Right ventricle myocardium inferior (tissue), 1 donor: Measurements from ENCODE around the gene DIS3L2. TPM values are rescaled to one million over a fixed set of nuclear protein-coding genes. Genes with fewer than 3 reads are reported as not detected.
"Not testable (repeated sequence)": the region's sequence is repeated elsewhere in the genome, so short reads cannot be mapped to it uniquely, and the experiment has no call there.

Source experiments
- ATAC-seq: fragments of 200-7000 bp; cut with Tn5 transposase; one replicate; pipeline ENCODE4 v1.9.1; 2020; ENCODE audit warnings: mild to moderate bottlenecking, moderate library complexity
- DNase-seq: peaks from one replicate; pipeline ENCODE4 v3.0.0; 2021; ENCODE audit errors: missing footprints
- intact Hi-C: fragments of 100-400 bp; cut with DNase I; formaldehyde crosslinking; loops from one replicate; pipeline ENCODE4 v1.11.0; 2022
- total RNA-seq: library from RNA; stranded (reverse); fragmentation: NEBNext Ultra II Directional; extraction: Animal tissue kit (Norgen Biotek cat#: 25700); gene quantifications from one replicate; pipeline ENCODE4 v1.2.1, GENCODE V29; 2021
- donor health status: DM: no; HTN: yes; CAD: no; lungs with severe emphysema.

The DIS3L2 gene
- total RNA-seq, 1 donor from 2014 or later: 16.9 TPM

DNA sequence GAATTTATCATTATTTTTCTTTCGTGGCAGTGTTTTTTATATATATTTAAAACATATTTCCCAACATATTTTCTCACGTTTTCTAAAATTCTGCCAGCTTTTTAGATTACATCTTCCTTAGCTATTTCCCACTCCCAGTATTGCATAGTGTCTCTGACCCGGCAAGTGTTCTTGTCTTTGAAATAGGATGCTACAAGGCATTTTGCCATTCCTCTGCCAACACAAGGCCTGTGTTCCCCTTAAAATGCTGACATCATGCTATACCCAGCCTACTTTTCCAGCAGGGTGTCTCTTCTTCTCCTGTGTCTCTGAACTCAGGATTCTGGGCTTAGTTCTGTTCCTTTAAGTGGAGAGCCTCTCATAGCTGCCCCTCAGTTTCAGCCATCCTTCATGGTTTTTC lies 115.2 kb downstream of the DIS3L2 start:
- no peak for DNase-seq
- ATAC-seq: no peak
- intact Hi-C loops: no loop called here

DNA sequence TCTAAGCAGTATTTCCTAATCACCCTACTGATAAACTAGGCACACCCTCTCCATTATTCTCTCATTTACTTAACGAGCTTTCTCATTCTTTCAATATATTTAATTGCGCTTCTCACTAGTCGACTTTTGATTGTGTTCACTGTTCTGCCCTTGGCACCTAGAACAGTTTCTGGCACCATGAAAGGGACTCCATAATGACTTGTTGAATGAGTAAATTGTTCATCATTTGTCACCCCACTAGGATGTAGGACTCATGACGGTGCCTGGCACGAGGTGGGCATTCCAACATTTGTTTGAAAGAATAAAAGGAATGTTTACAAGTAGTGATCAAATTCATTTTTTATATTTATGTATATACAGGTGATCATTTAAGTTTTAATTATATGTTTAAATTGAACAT lies 123.7 kb downstream of the DIS3L2 start:
- ATAC-seq: no peak
- no peak for DNase-seq
- intact Hi-C loops: no loop called here

DNA sequence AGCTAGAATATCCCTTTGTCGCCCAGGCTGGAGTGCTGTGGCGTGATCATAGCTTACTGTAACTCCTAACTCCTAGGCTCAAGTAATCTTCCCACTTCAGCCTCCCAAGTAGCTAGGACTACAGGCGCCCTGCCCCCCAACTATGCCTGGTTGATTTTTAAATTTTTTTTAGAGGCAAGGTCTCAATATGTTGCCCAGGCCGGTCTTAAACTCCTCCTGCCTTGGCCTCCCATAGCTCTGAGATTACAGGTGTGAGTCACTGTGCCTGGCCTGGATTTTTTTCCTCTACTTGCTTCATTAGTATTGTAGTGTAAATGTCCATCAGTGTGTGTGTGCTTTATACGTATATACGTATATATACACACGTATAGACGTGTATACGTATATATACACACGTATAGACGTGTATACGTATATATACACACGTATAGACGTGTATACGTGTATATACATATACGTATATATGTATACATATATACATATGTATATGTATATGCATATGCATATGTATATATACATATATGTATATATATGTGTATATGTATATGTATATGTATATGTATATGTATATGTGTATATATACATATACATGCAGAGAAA lies 124.4 kb downstream of the DIS3L2 start:
- intact Hi-C loops: no loop called here
- DNase-seq (no peak), ATAC-seq (no peak)

DNA sequence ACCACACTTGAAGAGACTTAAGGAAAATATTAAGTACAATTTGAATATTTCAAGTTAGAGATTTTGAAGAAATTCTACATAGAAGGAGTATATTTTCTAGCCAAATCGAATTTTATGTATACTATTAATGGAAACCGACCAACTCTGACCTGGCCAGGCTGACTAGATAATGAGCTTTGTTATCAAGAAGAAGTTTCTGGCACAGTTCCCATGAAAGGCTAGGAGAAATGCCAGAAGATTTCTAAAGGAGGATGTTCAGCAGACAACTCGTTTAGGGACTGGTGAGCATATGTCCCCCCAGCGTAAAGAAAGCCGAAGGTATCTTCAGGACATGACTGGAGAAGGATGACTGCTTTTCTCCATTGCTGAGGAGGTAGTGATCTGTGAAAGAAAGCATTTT lies 127.3 kb downstream of the DIS3L2 start:
- ATAC-seq: no peak
- intact Hi-C loops: no loop called here
- no peak for DNase-seq

DNA sequence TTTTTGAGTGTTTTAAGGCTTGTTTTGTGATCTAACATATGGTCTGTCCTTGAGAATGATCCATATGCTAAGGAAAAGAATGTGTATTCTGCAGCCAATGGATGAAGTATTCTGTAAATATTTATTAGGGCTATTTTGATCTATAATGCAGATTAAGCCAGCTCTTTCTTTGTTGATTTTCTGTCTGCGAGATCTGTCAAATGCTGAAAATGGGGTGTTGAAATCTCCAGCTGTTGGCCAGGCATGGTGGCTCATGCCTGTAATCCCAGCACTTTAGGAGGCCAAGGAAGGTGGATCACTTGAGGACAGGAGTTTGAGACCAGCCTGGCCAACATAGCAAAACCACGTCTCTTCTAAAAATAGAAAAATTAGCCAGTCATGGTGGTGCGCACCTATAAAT lies 132.7 kb downstream of the DIS3L2 start:
- intact Hi-C loops: no loop called here
- ATAC-seq: no peak
- no peak for DNase-seq

DNA sequence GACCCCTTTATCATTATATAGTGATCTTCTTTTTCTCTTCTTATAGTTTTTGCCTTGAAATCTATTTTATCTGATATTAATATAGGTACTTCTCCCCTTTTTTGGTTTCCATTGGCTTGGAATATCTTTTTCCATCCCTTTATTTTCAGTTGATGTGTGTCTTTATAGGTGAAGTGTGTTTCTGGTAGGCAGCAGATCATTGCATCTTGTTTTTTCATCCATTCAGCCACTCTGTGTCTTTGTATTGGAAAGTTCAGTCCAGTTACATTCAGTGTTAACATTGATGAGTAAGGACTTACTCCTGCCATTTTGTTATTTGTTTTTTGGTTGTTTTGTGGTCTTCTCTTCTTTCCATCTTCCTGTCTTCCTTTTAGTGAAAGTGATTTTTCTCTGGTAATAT lies 133.4 kb downstream of the DIS3L2 start:
- intact Hi-C loops: no loop called here

DNA sequence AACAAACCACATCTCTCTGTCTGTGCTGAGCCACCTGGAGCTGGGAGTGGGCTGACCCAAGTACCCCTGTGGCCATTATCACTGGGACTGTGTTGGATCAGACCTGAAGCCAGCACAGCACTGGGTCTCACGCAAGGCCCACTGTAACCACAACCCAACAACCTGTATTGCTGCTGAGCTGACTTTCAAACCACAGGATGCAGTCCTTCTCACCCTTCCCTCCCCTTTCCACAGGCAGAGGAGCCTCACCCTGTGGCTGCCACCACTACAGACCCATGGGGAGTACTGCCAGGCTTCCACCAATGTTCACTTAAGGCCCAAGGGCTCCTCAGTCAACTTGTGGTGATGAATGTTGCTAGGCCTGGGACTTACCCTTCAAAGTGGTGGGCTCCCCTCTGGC lies 135.7 kb downstream of the DIS3L2 start:
- ATAC-seq (no peak), DNase-seq (no peak)
- intact Hi-C loops: no loop called here

More for the DNA sequence above, 133.4 kb downstream of the DIS3L2 start:
- DNase-seq (no peak), ATAC-seq (no peak)

DNA sequence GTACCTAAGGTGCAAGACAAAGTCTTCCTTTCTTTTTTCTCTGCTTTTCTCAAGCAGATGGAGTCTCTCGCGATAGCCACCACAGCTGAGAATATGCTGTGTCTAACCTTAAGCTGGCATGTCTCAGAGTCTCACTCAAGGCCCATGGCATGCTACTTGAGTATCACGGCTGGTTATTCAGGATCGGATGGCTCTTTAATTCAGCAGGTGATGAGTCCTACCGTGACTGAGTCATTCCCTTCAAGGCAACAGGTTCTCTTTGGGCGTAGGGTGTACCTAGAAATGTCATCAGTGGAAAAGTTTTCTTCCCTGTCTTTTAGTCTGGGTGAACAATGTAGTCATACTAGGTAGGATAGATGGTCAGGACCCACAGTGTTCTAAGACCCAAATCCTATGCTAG lies 136.2 kb downstream of the DIS3L2 start:
- intact Hi-C loops: no loop called here
- DNase-seq: no peak
- no peak for ATAC-seq

DNA sequence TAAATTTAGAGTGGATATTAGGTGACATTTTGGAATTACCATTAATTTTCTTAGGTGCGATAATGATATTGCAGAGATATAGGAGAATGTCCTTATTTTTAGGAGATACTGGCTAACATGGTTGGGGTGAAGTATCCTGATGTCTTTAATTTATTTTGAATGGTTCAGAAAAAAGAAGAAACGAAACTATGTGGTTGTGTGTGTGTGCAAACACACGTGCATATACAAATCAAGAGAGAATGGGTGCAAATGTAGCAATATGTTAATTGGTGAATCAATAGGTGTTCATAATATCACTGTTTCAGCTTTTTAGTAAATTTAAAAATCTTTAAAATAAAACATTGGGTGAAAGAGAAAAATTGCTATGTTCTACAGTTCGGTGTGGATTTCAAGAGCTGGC lies 140.9 kb downstream of the DIS3L2 start:
- no peak for DNase-seq
- intact Hi-C loops: no loop called here
- no peak for ATAC-seq

DNA sequence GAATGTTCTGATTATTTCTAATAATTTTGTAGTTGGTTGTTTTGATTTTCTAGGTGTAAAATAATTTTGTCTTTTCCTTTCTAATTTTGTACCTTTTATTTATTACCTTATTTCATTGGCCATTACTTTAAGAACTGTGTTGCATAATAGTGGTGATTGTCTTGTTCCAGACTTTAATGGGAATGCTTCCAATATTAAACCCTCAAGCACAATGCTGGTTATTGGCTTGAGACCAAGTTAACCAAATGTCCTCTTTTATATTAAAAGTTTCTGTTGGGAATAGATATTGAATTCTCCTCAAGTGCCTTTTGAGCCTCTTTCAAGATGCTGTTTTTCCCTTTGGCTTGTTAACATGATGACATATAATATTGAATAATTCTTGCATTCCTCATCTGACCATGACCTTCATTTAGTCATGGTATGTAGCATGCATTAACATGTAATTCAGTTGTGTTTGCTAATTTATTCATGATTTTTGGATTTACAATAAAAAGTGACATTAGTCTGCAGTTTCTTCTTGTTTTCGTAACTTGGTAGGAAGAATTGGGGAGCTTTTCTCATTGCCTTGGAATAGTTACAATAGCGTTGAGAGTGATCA lies 141.7 kb downstream of the DIS3L2 start:
- peak; percentile 26 for ATAC-seq
- intact Hi-C loops: no loop called here
- DNase-seq: no peak

DNA sequence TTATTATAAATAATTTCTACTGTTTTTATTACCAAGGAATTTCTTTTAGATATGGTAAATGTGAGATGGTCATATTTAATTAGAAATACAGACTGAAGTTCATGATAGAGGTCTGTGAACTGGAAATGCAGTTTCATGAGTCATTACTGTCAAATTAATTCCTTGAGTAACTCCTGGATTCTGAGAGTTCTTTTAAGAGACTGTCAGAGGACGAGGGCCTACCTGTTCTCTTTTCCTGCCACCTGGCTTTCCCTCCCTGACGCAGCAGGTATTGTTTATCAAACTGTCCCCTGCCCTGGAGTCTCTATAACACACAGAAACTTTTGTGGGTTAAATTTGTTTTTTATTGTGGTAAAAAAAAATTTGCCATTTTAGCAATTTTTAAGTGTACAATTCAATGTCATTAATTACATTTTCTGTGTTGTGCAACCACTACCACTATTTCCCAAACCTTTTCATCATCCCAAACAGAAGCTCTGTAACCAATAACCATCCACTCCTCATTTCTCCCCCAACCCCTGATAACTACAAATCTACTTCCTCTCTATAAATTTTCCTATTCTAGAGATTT lies 142.6 kb downstream of the DIS3L2 start:
- no peak for ATAC-seq
- no peak for DNase-seq
- intact Hi-C loops: no loop called here

DNA sequence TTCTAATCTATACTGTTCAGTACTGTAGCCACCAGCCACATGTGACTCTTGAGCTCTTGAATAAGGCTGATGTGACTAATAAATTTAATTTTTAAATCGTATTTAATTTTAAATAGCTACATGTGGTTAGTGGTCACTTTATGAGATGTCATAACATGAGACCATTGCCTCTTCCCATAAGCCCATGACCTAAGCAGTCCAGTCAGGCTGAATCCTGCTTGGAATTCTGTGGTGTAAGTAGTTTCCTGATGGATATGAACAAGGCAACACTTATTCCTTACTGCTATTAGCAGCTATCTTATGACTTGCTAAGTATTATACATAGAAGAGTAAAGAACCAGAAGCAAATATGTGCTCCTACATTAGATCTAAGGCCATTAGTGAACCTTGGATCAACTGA lies 150.0 kb downstream of the DIS3L2 start:
- DNase-seq (no peak), ATAC-seq (no peak)
- intact Hi-C loops: no loop called here

DNA sequence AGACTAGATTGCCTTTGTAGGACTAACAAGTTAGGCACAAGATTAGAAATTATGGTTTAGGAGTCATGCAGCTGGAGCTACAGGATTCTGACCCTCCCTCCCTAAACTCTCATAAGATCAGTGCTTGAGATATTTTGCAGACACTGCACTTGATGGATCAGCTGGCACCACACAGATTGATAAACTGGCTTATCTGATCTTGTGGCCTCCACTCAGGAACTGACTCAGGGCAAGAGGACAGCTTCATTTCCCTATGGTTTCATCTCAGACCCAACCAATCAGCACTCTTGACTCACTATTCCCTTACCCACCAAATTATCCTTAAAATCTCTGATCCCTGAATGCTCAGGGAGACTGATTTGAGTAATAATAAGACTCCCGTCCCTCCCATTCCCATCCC lies 152.3 kb downstream of the DIS3L2 start:
- ATAC-seq (no peak), DNase-seq (no peak)
- intact Hi-C loops: no loop called here

DNA sequence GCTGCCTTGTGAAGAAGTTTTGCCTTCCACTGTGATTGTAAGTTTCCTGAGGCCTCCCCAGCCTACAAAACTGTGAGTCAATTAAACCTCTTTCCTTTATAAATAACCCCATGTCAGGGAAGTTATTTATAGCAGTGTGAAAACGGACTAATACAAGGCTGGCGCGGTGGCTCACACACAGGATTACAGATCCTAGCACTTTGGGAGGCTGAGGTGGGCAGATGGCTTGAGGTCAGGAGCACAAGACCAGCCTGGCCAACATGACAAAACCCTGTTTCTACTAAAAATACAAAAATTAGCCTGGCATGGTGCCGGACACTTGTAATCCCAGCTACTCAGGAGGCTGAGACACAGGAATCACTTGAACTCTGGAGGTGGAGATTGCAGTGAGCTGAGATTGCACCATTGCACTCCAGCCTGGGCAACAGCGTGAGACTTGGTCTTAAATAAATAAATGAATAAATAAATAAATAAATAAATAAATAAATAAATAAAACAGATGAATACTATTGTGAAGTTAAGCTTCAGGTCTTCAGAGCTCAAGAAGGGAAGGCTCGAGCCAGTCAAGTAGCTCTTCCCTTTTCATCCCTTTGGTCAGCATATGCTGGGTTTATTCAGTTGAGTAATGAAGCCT lies 154.3 kb downstream of the DIS3L2 start:
- ATAC-seq, intact Hi-C loops, DNase-seq: not testable (repeated sequence)

DNA sequence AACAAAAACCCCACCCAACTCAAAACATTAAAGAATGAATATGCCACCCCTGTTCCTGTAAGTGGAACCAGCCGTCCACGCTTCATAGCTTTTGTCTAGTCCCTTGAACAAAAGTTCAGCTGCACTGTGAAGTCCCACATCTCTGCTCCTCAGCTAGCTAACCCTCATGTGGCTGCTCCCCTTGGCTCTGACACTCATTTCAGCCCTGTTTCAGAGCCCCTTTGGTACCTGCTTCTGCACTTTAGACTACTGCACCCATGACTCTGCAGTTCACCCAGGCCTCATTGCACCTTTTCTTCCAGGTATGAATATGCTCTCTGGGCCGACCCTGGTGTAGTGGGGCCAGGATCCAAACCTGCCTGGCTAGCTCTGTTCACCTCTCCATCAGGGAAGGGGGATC lies 155.3 kb downstream of the DIS3L2 start:
- DNase-seq (no peak), ATAC-seq (no peak)
- intact Hi-C loops: no loop called here

DNA sequence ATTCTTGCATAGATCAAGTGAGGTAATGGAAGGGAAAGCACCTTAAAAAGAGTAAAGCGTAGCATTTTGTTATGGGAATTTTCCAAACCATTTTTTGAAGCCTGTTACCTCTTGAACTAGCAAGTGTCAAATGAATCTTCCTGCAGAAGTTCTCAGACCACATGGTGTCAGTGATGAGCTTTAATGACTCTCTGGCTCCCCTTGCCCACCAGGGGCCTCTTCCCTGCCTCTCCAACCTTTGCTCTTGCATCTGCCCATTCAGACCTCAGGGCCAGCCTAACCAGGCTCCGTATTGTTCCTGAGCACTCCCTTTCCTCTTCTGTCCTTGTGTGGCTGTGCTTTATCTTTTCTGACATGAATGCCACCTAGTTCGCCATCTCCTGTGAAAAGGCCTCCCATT lies 155.9 kb downstream of the DIS3L2 start:
- ATAC-seq (no peak), DNase-seq (no peak)
- intact Hi-C loops: no loop called here

DNA sequence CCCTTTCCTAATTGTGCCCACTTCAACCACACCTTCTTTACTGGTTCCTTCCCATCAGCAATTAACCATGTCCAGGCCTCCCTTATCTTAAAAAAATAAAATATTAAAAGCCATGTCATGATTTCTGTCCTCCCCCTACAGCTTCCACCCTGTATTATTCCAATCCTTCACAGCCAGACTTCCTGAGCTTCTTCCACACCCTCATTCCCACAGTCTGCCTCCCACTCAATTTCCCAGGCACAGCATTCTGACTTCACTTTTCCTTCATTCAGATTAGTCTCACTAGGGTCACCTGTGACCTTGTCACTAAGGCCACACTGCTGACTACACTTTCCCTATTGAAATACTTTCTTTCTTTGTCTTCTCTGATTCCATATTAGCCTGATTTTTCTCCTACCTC lies 159.4 kb downstream of the DIS3L2 start:
- DNase-seq: no peak
- intact Hi-C loops: no loop called here
- no peak for ATAC-seq

DNA sequence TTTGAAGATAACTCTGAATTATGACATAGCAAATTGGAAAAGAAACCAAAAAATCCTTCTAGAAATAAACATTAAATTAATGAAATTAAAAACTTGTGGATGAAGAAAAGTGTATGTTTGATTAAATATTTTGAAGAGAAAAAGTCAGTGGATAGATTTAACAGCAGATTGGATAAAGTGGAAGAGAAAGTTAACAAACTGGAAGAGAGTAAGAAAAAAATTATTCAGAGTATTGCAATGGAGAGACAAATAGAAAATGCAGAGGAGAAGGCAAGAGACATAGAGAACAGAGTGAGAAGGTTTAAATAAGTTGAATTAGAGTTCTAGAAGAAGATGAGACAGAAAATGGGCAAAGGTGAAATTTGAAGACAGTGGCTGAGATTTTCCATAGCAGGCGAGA lies 162.8 kb downstream of the DIS3L2 start:
- DNase-seq (no peak), ATAC-seq (no peak)
- intact Hi-C loops: no loop called here

DNA sequence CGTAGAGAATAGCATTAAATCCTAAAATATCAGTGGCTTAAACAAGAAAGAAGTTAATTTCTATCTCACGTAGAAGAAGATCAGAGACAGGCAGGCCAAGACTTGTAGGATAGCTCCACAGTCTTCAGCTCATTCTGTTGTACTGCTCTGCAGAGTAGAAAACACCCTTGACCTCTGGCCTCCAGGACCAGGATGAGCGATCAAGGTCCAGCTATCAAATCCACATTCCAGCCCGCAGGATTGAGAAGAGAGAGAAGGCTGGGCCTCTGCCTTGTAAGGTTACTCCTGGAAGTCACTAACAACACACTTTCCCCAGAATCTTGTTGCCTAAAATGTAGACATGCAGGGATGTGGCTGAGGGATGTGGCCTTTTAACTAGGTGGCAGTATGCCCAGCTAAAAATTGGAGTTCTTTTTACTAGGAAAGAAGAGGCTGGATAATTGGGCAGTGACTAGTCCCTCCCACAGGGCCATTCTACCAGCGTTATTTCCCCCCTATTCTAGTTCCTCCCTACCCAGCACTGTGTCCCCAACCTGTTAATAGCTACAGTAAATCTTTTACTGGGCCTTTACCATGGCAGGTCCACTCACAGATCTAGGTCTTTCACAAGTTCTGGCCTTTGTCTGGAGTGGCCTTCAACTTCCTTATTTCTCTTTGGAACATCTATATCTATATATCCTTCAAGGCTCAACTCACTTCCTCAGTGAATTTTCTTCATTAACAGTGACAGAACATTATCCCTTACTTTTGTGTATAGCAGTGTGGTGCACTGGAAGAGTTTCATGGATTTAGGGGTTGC lies 165.0 kb downstream of the DIS3L2 start:
- no peak for DNase-seq
- intact Hi-C loops: no loop called here
- ATAC-seq: peak; percentile 42

DNA sequence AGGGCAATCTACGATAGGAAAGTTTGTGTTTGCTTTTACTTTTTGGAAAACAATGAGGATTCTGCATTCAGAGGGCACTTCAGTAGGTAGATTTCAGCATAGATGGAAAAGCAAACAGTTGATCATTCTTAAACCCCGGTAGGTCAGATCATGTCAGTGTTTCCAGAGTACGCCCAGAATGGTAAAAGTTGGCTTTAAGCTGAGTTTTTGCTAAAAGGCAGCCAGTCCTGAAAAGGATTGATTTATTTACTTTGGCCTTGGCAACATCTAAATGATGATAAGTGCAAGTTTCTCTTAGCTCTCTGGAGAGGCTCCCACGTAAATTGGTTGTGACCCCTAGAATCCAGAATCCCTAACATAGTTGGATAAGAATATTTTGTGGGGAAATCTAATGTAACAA lies 168.0 kb downstream of the DIS3L2 start:
- ATAC-seq (peak; percentile 73), DNase-seq (no peak)
- intact Hi-C loops: no loop called here
